GM12878 (cell line): ENCODE results near the gene IMMP2L. TPM values are rescaled to one million over a fixed set of nuclear protein-coding genes. Genes with fewer than 3 reads are reported as not detected.

Experiments used
- ATAC-seq: fragments of 200-7000 bp; cut with Tn5 transposase; 3 replicates; pipeline ENCODE4 v1.9.1; 2020; ENCODE audit warnings: mild to moderate bottlenecking, moderate library complexity
- BruUV-seq: library from RNA; stranded (reverse); fragments of 400-500 nt; replicated peaks from 2 replicates; lab custom pipeline; 2021; lab: Mats Ljungman, UMichigan
- CTCF ChIA-PET: fragments of 300-600 bp; sonication (Branson Sonifier 250); formaldehyde crosslinking; extraction: SDS; loops from one replicate; lab custom pipeline; 2021; ENCODE audit warnings: inconsistent platforms; lab: Yijun Ruan, JAX
- POLR2A ChIA-PET: fragments of 350-600 bp; formaldehyde crosslinking; extraction: SDS; loops from one replicate; lab custom pipeline; 2021; ENCODE audit warnings: inconsistent platforms; lab: Charles Lee
- RAD21 ChIA-PET: fragments of 300-600 bp; sonication (Branson Sonifier 250); formaldehyde crosslinking; loops from one replicate; lab custom pipeline; 2023; ENCODE audit warnings: antibody characterized with exemption; ENCODE audit not compliant: unreplicated experiment; lab: Charles Lee
- SMC1A ChIA-PET: fragments of 300-600 bp; sonication (Branson Sonifier 250); formaldehyde crosslinking; loops from one replicate; lab custom pipeline; 2023; ENCODE audit not compliant: unreplicated experiment, uncharacterized antibody; lab: Charles Lee
- DNase-seq: peaks from one replicate; pipeline ENCODE4 v3.0.0-alpha.2; 2011; ENCODE audit warnings: low read depth, low spot score
- FAIRE-seq: peaks from 3 replicates; lab custom pipeline; 2011; peaks lifted over from hg19 to GRCh38; lab: Jason Lieb, UNC
- H2AFZ ChIP-seq: 2 replicates; pipeline ENCODE4 v1.6.0; 2011; ENCODE audit warnings: low read depth, low read length, control low read depth; ENCODE audit not compliant: control insufficient read depth
- H3K27ac ChIP-seq: 2 replicates; pipeline ENCODE4 v1.5.1; 2011; ENCODE audit warnings: control low read depth; ENCODE audit not compliant: control insufficient read depth, insufficient read depth
- H3K27me3 ChIP-seq, 2 experiments: replicated peaks in 1 of 2; 2 replicates each; pipeline versions ENCODE4 v1.6.0 to v1.6.1; 2011; ENCODE audit warnings: low read length in 1 of 2; ENCODE audit not compliant: control insufficient read depth in 2 of 2, insufficient read depth in 2 of 2
- H3K36me3 ChIP-seq, 2 experiments: 2 replicates each; pipeline ENCODE4 v1.5.1; 2011; ENCODE audit warnings: low read length in 1 of 2; ENCODE audit not compliant: control insufficient read depth in 2 of 2, insufficient read depth in 2 of 2
- H3K4me1 ChIP-seq: 2 replicates; pipeline ENCODE4 v1.6.1; 2011; ENCODE audit warnings: mild to moderate bottlenecking, low read length, moderate library complexity, mixed read lengths; ENCODE audit not compliant: control insufficient read depth, insufficient read depth
- H3K4me2 ChIP-seq: 2 replicates; pipeline ENCODE4 v1.6.0; 2011; ENCODE audit warnings: control low read depth; ENCODE audit not compliant: control insufficient read depth, insufficient read depth
- H3K4me3 ChIP-seq: fragments of 200-600 bp; sonication (generic); 2 replicates; pipeline ENCODE4 v1.5.1; 2016
- H3K79me2 ChIP-seq: 2 replicates; pipeline ENCODE4 v1.6.0; 2011; ENCODE audit warnings: low read length; ENCODE audit not compliant: control insufficient read depth, insufficient read depth
- H3K9ac ChIP-seq: 2 replicates; pipeline ENCODE4 v1.8.0; 2011; ENCODE audit warnings: low read length, control low read depth, mixed read lengths; ENCODE audit not compliant: control insufficient read depth, insufficient read depth
- H3K9me3 ChIP-seq: replicated peaks from 3 replicates; pipeline ENCODE4 v1.5.1; 2011; ENCODE audit warnings: mild to moderate bottlenecking, low read length; ENCODE audit not compliant: control insufficient read depth, insufficient read depth
- H4K20me1 ChIP-seq: 2 replicates; pipeline ENCODE4 v1.6.0; 2011; ENCODE audit not compliant: control insufficient read depth, insufficient read depth
- EGR1 ChIP-seq, 2 experiments: IDR thresholded peaks; 1 replicate in 1 of 2; 2 replicates in 1 of 2; pipeline ENCODE4 v1.6.1; 2011 to 2012; ENCODE audit warnings: low read depth in 2 of 2, low read length in 2 of 2, borderline replicate concordance in 1 of 2, mild to moderate bottlenecking in 1 of 2, moderate library complexity in 1 of 2
- NFIC ChIP-seq: IDR thresholded peaks from 2 replicates; pipeline ENCODE4 v1.6.1; 2012; ENCODE audit warnings: low read depth, mild to moderate bottlenecking, inconsistent platforms, low read length, moderate library complexity
- PRDM15 ChIP-seq: fragments of 450-650 bp; formaldehyde crosslinking; IDR thresholded peaks from 2 replicates; pipeline ENCODE4 v1.4.0; 2020; ENCODE audit warnings: mild to moderate bottlenecking, moderate library complexity
- USF2 ChIP-seq: IDR thresholded peaks from 2 replicates; pipeline ENCODE4 v1.6.1; 2011; ENCODE audit warnings: low read depth, low read length, improper control_type of control experiment, borderline replicate concordance
- WGBS: methylation state at CpG from one replicate; pipeline ENCODE4 v1.1.6; 2016; ENCODE audit warnings: low lambda C conversion rate; ENCODE audit not compliant: insufficient replicate concordance, insufficient coverage; ENCODE audit errors: missing lambda C conversion rate; 5-methylcytosine and 5-hydroxymethylcytosine counted together
- in situ Hi-C: fragments of 300-500 bp; cut with MboI; formaldehyde crosslinking; loops from 9 replicates; pipeline ENCODE4 v1.14.3; 2018; ENCODE audit warnings: mixed read lengths
- intact Hi-C: fragments of 100-400 bp; cut with micrococcal nuclease; formaldehyde crosslinking; loops from one replicate; pipeline ENCODE4 v1.14.2; 2022; ENCODE audit not compliant: unreplicated experiment
- polyA plus RNA-seq, 11 experiments: library from polyadenylated mRNA; depleted of rRNA in 4 of 11; unstranded in 6 of 11; stranded (reverse) in 5 of 11; fragments of >200 nt; fragmentation: Nextera tagmentation in 4 of 11; fragmentation: Illumina TruSeq in 1 of 11; extraction: Ambion mirVana in 4 of 11; extraction: Trizol in 1 of 11; gene quantifications; 1 replicate in 1 of 11; 2 replicates in 10 of 11; pipeline versions ENCODE4 v1.2.1 to v1.2.3, GENCODE V29; 2011 to 2016; ENCODE audit warnings: inconsistent platforms in 2 of 11, missing spikeins in 2 of 11, low read depth in 1 of 11
- total RNA-seq, 4 experiments: library from RNA; depleted of rRNA in 3 of 4; stranded (reverse); fragments of >200 nt in 3 of 4; fragmentation: Illumina TruSeq in 1 of 4; extraction: Trizol in 1 of 4; gene quantifications; 2 replicates each; pipeline versions ENCODE4 v1.2.1 to v1.2.3, GENCODE V29; 2013 to 2021

The IMMP2L gene
- total and polyA plus RNA-seq, 10 of the 15 experiments (the other 5 are each of a cell fraction or from before 2014, with no cell fraction given) = 12.6 to 46.3 (median 19.6) TPM

GRCh38 chr7:110750931-110751605 is 811.2 kb downstream of the IMMP2L start:
- ChIA-PET RAD21 (no interaction called here), SMC1A (no interaction called here), CTCF (no interaction called here), POLR2A (no interaction called here)
- Histone ChIP-seq H3K4me2 (no peak overlapping the region), H3K9ac (no peak overlapping the region), H3K4me1 (no peaks in the 10 kb centered on the region), H3K27ac (no peak overlapping the region), H3K4me3 (no peak overlapping the region), H4K20me1 (no peaks in the 10 kb centered on the region), H3K79me2 (no peaks in the 10 kb centered on the region), H3K27me3 (no peaks in the 10 kb centered on the region), H2AFZ (no peak overlapping the region), H3K36me3 (no peaks in the 10 kb centered on the region), H3K9me3 (no peaks in the 10 kb centered on the region)
- FAIRE-seq (no peak), ATAC-seq (no peak), DNase-seq (no peak)
- in situ Hi-C loops (no loop called here), intact Hi-C loops (no loop called here)
- no peak for TF ChIP-seq USF2
- no peak for TF ChIP-seq EGR1 (IDR thresholded peaks at IDR 0.05; ENCODE audit: borderline replicate concordance in 1 of 2, low read depth in 2 of 2, low read length in 2 of 2)
- no peak for TF ChIP-seq NFIC
- TF ChIP-seq PRDM15 (CRISPR knock-in tag) = no peak
- no TSS peak for BruUV-seq
- 45% methylated on average over 3 of the region's 3 CpGs for WGBS
